Naive thymus-derived CD8-positive, alpha-beta T cell (primary cell): ENCODE measurements around the gene SCGB1C2. TPM values are rescaled to one million over a fixed set of nuclear protein-coding genes. Genes with fewer than 3 reads are reported as not detected.

Experiments
- ATAC-seq, 2 donors: fragments of 150-1000 bp; cut with Tn5 transposase in 1 of 2; sonication (Bioruptor Pico), chemical (Tn5 transposase) in 1 of 2; 1 replicate in 1 of 2; 2 replicates in 1 of 2; pipeline ENCODE4 v1.10.0; 2021; ENCODE audit warnings: mild to moderate bottlenecking in 2 of 2, moderate library complexity in 2 of 2
- POLR2A ChIA-PET: fragments of 350-600 bp; sonication (Branson Sonifier 250); formaldehyde crosslinking; loops from one replicate; lab custom pipeline; 2021; ENCODE audit warnings: antibody characterized with exemption; lab: Charles Lee
- DNase-seq, 10 donors: peaks; one replicate each; pipeline versions ENCODE4 v3.0.0 to v3.0.0-alpha.2; 2020 to 2022
- H3K27ac Mint-ChIP-seq, 10 donors: one replicate each; pipeline ENCODE4 v1.8.0; 2020 to 2022; ENCODE audit warnings: mild to moderate bottlenecking in 10 of 10, mixed read lengths in 10 of 10, moderate library complexity in 4 of 10, inconsistent platforms in 1 of 10
- H3K27me3 Mint-ChIP-seq, 5 donors: one replicate each; pipeline ENCODE4 v1.8.0; 2021 to 2022; ENCODE audit warnings: mixed read lengths in 5 of 5
- H3K36me3 Mint-ChIP-seq, 3 donors: one replicate each; pipeline ENCODE4 v1.8.0; 2020 to 2022; ENCODE audit warnings: mixed read lengths in 3 of 3, mild to moderate bottlenecking in 2 of 3, inconsistent platforms in 1 of 3
- H3K4me1 Mint-ChIP-seq, 4 donors: one replicate each; pipeline ENCODE4 v1.8.0; 2021 to 2022; ENCODE audit warnings: mixed read lengths in 4 of 4
- H3K4me3 Mint-ChIP-seq, 10 donors: one replicate each; pipeline ENCODE4 v1.8.0; 2020 to 2022; ENCODE audit warnings: mild to moderate bottlenecking in 10 of 10, mixed read lengths in 10 of 10, moderate library complexity in 6 of 10, inconsistent platforms in 1 of 10
- H3K9me3 Mint-ChIP-seq, 9 donors: one replicate each; pipeline ENCODE4 v1.8.0; 2020 to 2022; ENCODE audit warnings: mixed read lengths in 9 of 9, mild to moderate bottlenecking in 3 of 9, inconsistent platforms in 1 of 9, moderate library complexity in 1 of 9
- polyA plus RNA-seq, 3 donors: library from polyadenylated mRNA; unstranded; fragments of 300-500 nt; fragmentation: Illumina TruSeq; gene quantifications; one replicate each; pipeline ENCODE4 v1.2.3, GENCODE V29; 2021
- total RNA-seq, 8 experiments: library from RNA in 2 of 8; stranded (reverse) in 2 of 8; gene quantifications; one replicate each; pipeline ENCODE4 v1.2.3 and lab custom pipeline; 2021 to 2026

SCGB1C2 gene
- total and polyA plus RNA-seq, 5 experiments from 2014 or later: not detected

DNA sequence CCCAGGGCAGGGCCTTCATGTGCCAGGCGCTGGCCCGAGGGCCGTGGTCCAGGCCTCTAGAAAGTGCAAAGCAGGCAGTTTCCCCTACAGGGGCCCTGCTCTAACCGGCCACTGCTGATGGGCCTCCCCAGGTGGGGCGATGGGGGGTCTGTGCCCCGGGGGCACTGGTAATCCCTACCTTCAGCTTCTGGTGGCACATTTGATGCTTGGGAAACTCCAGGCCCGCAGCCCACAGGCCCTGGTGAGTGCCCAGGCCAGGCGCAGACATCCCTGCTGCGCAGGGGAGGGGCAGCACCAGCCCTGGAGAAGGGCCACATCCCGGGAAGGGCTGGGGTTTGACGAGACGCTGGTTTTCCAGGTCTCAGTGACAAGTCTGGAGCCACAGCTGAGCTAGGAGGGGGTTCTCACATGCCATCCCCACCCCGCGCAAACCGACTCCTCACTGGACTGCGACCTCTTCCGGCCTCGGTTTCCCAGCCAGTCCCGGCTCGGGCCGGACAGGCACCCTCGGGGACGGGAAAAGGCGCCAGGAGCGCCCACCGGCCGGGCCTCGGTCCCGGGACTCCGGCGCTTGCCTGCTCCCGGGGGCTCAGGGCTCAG is 42.5 kb downstream of the SCGB1C2 start:
- Mint-ChIP-seq H3K27me3 (peaks cover 13 to 64% (median 34%) of the 10 kb centered on the region in 5 donors), H3K4me3 (peak overlapping the region in 1 of 10 donors; percentile 56), H3K27ac (no peak overlapping the region), H3K36me3 (peaks cover 0 to 3% (median 0%) of the 10 kb centered on the region in 3 donors), H3K4me1 (peaks cover 0 to 8% (median 3%) of the 10 kb centered on the region in 4 donors), H3K9me3 (no peaks in the 10 kb centered on the region)
- ATAC-seq (no peak), DNase-seq (no peak)
- POLR2A ChIA-PET: no interaction called here

GRCh38 chr17:180381-181244 is 43.2 kb downstream of the SCGB1C2 start:
- Mint-ChIP-seq H3K36me3 (peaks cover 0 to 3% (median 0%) of the 10 kb centered on the region in 3 donors), H3K9me3 (no peaks in the 10 kb centered on the region), H3K4me1 (peaks cover 0 to 12% (median 4%) of the 10 kb centered on the region in 4 donors), H3K4me3 (no peak overlapping the region), H3K27ac (no peak overlapping the region), H3K27me3 (peaks cover 13 to 71% (median 36%) of the 10 kb centered on the region in 5 donors)
- POLR2A ChIA-PET: no interaction called here
- DNase-seq: no peak
- ATAC-seq: no peak

DNA sequence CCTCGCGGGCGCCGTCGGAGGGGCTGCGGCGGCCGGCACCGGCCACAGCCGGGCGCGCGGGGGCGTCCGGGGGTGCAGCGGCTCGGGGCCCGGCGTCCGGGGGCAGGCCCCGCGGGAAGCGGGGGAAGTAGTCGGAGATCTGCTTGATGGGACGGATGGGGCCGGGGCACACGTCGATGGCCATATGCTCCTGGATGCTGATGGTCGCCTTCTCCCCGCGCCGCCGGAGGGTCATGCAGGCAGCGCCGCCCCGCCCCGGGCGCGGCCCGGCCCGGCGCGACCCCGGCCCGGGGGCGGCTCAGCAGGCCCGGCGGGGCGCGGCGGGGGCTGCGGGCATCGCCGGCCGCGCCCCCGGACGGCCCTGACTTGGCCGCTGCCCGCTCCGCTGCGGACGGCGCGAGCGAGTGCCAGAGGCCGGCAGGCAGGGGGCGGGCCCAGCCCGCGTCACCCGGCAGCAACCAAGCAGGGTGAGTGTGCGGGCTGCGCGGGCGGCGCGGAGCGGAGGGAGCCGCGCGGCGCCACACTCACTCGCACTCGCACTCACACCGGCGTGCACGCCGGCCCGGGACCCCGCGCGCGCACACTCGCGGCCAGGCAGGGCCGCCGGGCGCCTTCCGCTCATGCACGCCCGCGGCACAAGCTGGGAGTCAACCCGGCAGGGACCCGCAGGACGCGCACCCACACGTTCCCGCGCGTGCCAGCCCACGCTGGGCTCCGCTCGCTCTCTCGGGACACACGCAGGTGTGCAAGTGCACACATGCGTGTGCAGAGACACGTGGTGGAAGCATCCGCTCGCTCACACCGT is 44.1 kb downstream of the SCGB1C2 start, which contains the start of gene DOC2B:
DOC2B (minus strand) TSS at position 406 of the 805 bp plus-strand sequence; CDS start at position 235, 171 bp downstream.
- Mint-ChIP-seq H3K27ac (no peak within 1 kb of the TSS), H3K27me3 (peaks cover 13 to 78% (median 42%) of the 10 kb centered on the region in 5 donors), H3K36me3 (peaks cover 0 to 3% (median 0%) of the 10 kb centered on the region in 3 donors), H3K9me3 (no peaks in the 10 kb centered on the region), H3K4me1 (peaks cover 0 to 19% (median 5%) of the 10 kb centered on the region in 4 donors), H3K4me3 (peak within 1 kb of the TSS; percentile 20 to 78 (median 60))
- POLR2A ChIA-PET: interaction anchor here (0.6 kb wide), 1 partner anchor 149 kb away, joined by 3 read pairs; no protein-coding TSS in a partner anchor
- DNase-seq (no peak), ATAC-seq (peak; percentile 49 to 78)

- H3K27ac Mint-ChIP-seq: no peak overlapping the region
- H3K27me3 Mint-ChIP-seq: peaks cover 13 to 73% (median 41%) of the 10 kb centered on the region in 5 donors
- H3K9me3 Mint-ChIP-seq: no peaks in the 10 kb centered on the region
Observed at GRCh38 chr17:182050-182751, 44.8 kb downstream of the SCGB1C2 start.

DNA sequence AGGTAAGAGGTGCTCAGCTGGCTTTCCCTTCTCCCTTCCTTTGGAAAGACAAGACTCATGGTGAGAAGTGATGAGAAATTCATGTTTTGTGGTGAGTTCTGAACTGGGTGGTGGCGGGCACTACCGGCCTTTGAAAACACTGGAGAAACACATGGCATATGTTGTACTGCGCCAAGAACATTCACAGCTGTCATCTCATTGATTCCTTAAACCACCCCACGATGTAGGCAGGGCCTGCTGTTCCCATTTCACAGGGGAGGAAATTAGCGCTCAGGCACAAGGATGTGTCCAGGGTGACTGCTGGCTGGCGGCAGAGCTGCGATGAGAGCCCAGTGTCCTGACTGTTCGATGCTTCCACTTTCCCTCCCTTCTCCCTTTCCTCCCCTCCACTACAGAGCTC is 45.7 kb downstream of the SCGB1C2 start:
- Mint-ChIP-seq H3K4me3 (peak overlapping the region in 3 of 10 donors; percentile 21 to 72 (median 33)), H3K27me3 (peaks cover 12 to 65% (median 33%) of the 10 kb centered on the region in 5 donors), H3K4me1 (peaks cover 0 to 19% (median 5%) of the 10 kb centered on the region in 4 donors)

More at GRCh38 chr17:182050-182751, 44.8 kb downstream of the SCGB1C2 start:
- H3K4me3 Mint-ChIP-seq: peak overlapping the region; percentile 20 to 78 (median 60)
- ATAC-seq (peak in 1 of 2 donors; percentile 14), DNase-seq (no peak)
- peaks cover 0 to 19% (median 5%) of the 10 kb centered on the region in 4 donors for H3K4me1 Mint-ChIP-seq
- POLR2A ChIA-PET: interaction anchor here (0.6 kb wide), 1 partner anchor 149 kb away, joined by 3 read pairs; no protein-coding TSS in a partner anchor
- H3K36me3 Mint-ChIP-seq: peaks cover 0 to 3% (median 0%) of the 10 kb centered on the region in 3 donors

DNA sequence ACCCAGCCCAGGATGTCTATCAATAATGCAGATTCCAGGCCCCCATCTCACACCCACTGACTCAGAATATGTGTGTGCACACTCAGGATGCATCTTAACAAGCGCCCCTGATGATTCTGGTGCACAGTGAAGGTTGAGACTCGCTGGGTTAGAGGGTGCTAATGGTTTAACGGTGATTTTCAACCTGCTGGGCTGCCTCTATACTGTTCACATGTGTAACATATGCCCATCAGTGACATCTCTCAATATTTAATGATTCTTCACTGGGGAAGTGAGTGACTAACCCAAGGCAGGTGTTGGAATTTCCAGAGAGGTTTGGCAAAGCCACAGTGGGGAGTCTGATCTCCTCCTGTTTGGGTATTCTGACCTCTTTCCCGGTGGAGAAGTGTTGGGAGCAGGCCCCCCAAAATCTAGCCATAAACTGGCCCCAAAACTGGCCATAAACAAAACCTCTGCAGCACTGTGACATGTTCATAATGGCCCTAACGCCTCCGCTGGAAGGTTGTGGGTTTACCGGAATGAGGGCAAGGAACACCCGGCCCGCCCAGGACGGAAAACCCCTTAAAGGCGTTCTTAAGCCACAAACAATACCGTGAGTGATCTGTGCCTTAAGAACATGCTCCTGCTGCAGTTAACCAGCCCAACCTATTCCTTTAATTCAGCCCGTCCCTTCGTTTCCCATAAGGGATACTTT is 48.2 kb downstream of the SCGB1C2 start:
- Mint-ChIP-seq H3K4me1 (peaks cover 0 to 16% (median 5%) of the 10 kb centered on the region in 4 donors), H3K27me3 (peaks cover 12 to 50% (median 32%) of the 10 kb centered on the region in 5 donors), H3K36me3 (peaks cover 0 to 3% (median 0%) of the 10 kb centered on the region in 3 donors), H3K9me3 (no peaks in the 10 kb centered on the region), H3K4me3 (peak overlapping the region in 1 of 10 donors; percentile 46), H3K27ac (no peak overlapping the region)
- DNase-seq (no peak), ATAC-seq (peak in 1 of 2 donors; percentile 28)
- POLR2A ChIA-PET: no interaction called here

More for the DNA sequence above, 45.7 kb downstream of the SCGB1C2 start:
- H3K9me3 Mint-ChIP-seq: no peaks in the 10 kb centered on the region
- ATAC-seq: no peak
- peaks cover 0 to 3% (median 0%) of the 10 kb centered on the region in 3 donors for H3K36me3 Mint-ChIP-seq
- POLR2A ChIA-PET: no interaction called here
- H3K27ac Mint-ChIP-seq: no peak overlapping the region
- no peak for DNase-seq

GRCh38 chr17:187130-187529 is 49.8 kb downstream of the SCGB1C2 start:
- no peaks in the 10 kb centered on the region for H3K9me3 Mint-ChIP-seq
- H3K4me3 Mint-ChIP-seq: no peak overlapping the region
- POLR2A ChIA-PET: no interaction called here

More at GRCh38 chr17:187130-187529, 49.8 kb downstream of the SCGB1C2 start:
- Mint-ChIP-seq H3K4me1 (peaks cover 0 to 13% (median 3%) of the 10 kb centered on the region in 4 donors), H3K27me3 (peaks cover 9 to 46% (median 28%) of the 10 kb centered on the region in 5 donors), H3K27ac (no peak overlapping the region), H3K36me3 (no peaks in the 10 kb centered on the region)
- no peak for DNase-seq
- no peak for ATAC-seq

Other genes starting within 250 kb of the SCGB1C2 start
- under 1 TPM in 1 of 2 experiments, not detected in 1; 0.05 TPM for gene DOC2B, start 44.1 kb downstream of the SCGB1C2 start, total RNA-seq
- gene DOC2B, start 44.1 kb downstream of the SCGB1C2 start, polyA plus RNA-seq: not detected
- 10 to 100 TPM; 26.4 to 30.0 TPM for gene RPH3AL, start 215.2 kb downstream of the SCGB1C2 start, total RNA-seq
- 1 to 10 TPM; 1.9 to 5.7 (median 2.7) TPM for gene RPH3AL, start 215.2 kb downstream of the SCGB1C2 start, polyA plus RNA-seq